Activated T-cell treated with anti-CD3 and anti-CD28 coated beads, Interleukin-2, amount 50 U/mL, for 72 hours (primary cell): ENCODE data around the gene C20orf202. TPM values are rescaled to one million over a fixed set of nuclear protein-coding genes. Genes with fewer than 3 reads are reported as not detected.
A peak's percentile ranks its signal among the peaks of the same experiment; 100 is the strongest.

Experiments used
- ATAC-seq, 2 donors: fragments of 150-1000 bp; cut with Tn5 transposase; replicated peaks in 1 of 2; 2 replicates each; pipeline ENCODE4 v1.10.0; 2021; ENCODE audit warnings: moderate library complexity in 2 of 2, mild to moderate bottlenecking in 1 of 2
- DNase-seq, 2 donors: peaks; one replicate each; pipeline ENCODE4 v3.0.0; 2021 to 2022; ENCODE audit warnings: mixed read lengths in 1 of 2
- H3K27ac Mint-ChIP-seq: one replicate; pipeline ENCODE4 v1.8.0; 2022; ENCODE audit warnings: mild to moderate bottlenecking, moderate library complexity, mixed read lengths
- H3K27me3 Mint-ChIP-seq: one replicate; pipeline ENCODE4 v1.8.0; 2022; ENCODE audit warnings: low read depth, mixed read lengths
- H3K36me3 Mint-ChIP-seq, 2 donors: one replicate each; pipeline ENCODE4 v1.8.0; 2022; ENCODE audit warnings: mixed read lengths in 2 of 2, mild to moderate bottlenecking in 1 of 2; ENCODE audit not compliant: insufficient read depth in 2 of 2
- H3K4me1 Mint-ChIP-seq: one replicate; pipeline ENCODE4 v1.8.0; 2022; ENCODE audit warnings: low read depth, mixed read lengths
- H3K4me3 Mint-ChIP-seq, 2 donors: one replicate each; pipeline ENCODE4 v1.8.0; 2022; ENCODE audit warnings: mild to moderate bottlenecking in 2 of 2, mixed read lengths in 2 of 2, moderate library complexity in 2 of 2
- H3K9me3 Mint-ChIP-seq, 2 donors: one replicate each; pipeline ENCODE4 v1.8.0; 2022; ENCODE audit warnings: mixed read lengths in 2 of 2
- total RNA-seq, 2 donors: library from RNA; stranded (reverse); gene quantifications; one replicate each; pipeline ENCODE4 v1.2.3, GENCODE V29; 2022

The C20orf202 gene
- total RNA-seq, 2 donors from 2014 or later = 0.19 TPM; not detected in 1

GRCh38 chr20:1186367-1186991 lies 16.8 kb upstream of the C20orf202 start:
- Mint-ChIP-seq H3K4me3 (peak overlapping the region; percentile 62 to 85), H3K27me3 (peaks cover 43% of the 10 kb centered on the region), H3K4me1 (peaks cover 11% of the 10 kb centered on the region), H3K36me3 (no peaks in the 10 kb centered on the region), H3K9me3 (no peaks in the 10 kb centered on the region), H3K27ac (no peak overlapping the region)
- DNase-seq = no peak
- no peak for ATAC-seq

- no peaks in the 10 kb centered on the region for H3K9me3 Mint-ChIP-seq
- peaks cover 35% of the 10 kb centered on the region for H3K27me3 Mint-ChIP-seq
- no peak overlapping the region for H3K4me3 Mint-ChIP-seq
- ATAC-seq (no peak), DNase-seq (no peak)
- no peak overlapping the region for H3K27ac Mint-ChIP-seq
- no peaks in the 10 kb centered on the region for H3K36me3 Mint-ChIP-seq
- peaks cover 11% of the 10 kb centered on the region for H3K4me1 Mint-ChIP-seq
Measured at GRCh38 chr20:1187605-1188171, 15.6 kb upstream of the C20orf202 start.

GRCh38 chr20:1188347-1188746 lies 14.9 kb upstream of the C20orf202 start:
- peaks cover 29% of the 10 kb centered on the region for H3K27me3 Mint-ChIP-seq
- no peak overlapping the region for H3K4me3 Mint-ChIP-seq
- ATAC-seq (no peak), DNase-seq (no peak)
- H3K4me1 Mint-ChIP-seq = peaks cover 11% of the 10 kb centered on the region
- H3K36me3 Mint-ChIP-seq = no peaks in the 10 kb centered on the region
- no peaks in the 10 kb centered on the region for H3K9me3 Mint-ChIP-seq
- H3K27ac Mint-ChIP-seq = no peak overlapping the region

DNA sequence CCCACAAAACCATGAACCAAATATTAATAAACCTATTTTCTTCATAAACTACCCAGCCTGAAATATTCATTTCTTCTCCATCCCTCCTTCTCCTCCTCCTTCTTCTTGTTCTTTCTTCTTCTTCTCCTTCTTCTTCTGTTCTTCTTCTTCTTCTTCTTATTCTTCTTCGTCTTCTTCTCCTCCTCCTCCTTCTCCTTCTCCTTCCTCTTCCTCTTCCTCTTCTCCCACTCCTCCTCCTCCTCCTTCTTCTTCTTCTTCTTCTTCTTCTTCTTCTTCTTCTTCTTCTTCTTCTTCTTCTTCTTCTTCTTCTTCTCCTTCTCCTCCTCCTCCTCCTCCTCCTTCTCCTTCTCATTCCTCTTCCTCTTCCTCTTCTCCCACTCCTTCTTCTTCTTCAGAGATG lies 13.4 kb upstream of the C20orf202 start:
- ATAC-seq (no peak), DNase-seq (no peak)
- Mint-ChIP-seq H3K36me3 (no peaks in the 10 kb centered on the region), H3K27ac (no peak overlapping the region), H3K4me3 (no peak overlapping the region), H3K27me3 (peaks cover 14% of the 10 kb centered on the region), H3K9me3 (no peaks in the 10 kb centered on the region), H3K4me1 (peaks cover 5% of the 10 kb centered on the region)

- H3K27me3 Mint-ChIP-seq = peaks cover 14% of the 10 kb centered on the region
- H3K36me3 Mint-ChIP-seq = no peaks in the 10 kb centered on the region
- no peak for ATAC-seq
- DNase-seq = no peak
- H3K4me3 Mint-ChIP-seq = no peak overlapping the region
- H3K4me1 Mint-ChIP-seq = peaks cover 4% of the 10 kb centered on the region
- H3K9me3 Mint-ChIP-seq = no peaks in the 10 kb centered on the region
- H3K27ac Mint-ChIP-seq = no peak overlapping the region
Measured at GRCh38 chr20:1190847-1191246, 12.4 kb upstream of the C20orf202 start.

- DNase-seq (no peak), ATAC-seq (no peak)
- Mint-ChIP-seq H3K9me3 (peaks cover 0 to under 1% of the 10 kb centered on the region in 2 donors), H3K36me3 (no peaks in the 10 kb centered on the region), H3K4me3 (no peak overlapping the region), H3K4me1 (no peaks in the 10 kb centered on the region), H3K27me3 (peaks cover 14% of the 10 kb centered on the region), H3K27ac (no peak overlapping the region)
Measured at GRCh38 chr20:1191299-1191698, 12.0 kb upstream of the C20orf202 start.

DNA sequence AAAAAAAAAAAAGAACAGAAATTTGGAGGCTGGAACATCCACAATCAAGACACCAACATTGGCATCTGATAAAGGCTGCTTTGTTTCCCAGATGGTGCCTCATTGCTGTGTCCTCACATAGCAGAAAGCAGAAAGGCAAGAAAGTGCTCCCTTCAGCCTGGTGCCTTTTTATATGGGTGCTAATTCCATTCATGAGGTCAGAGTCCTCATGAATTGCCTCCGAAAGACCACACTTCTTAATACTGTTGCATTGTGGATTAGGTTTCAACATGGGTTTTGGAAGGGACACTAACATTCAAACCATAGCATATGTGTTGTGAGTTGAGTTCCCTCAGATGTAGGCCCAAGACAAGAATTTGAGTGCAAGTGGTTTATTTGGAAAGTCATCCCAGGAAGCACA lies 8.0 kb upstream of the C20orf202 start:
- ATAC-seq = no peak
- Mint-ChIP-seq H3K9me3 (peaks cover 0 to 2% of the 10 kb centered on the region in 2 donors), H3K4me1 (peaks cover 6% of the 10 kb centered on the region), H3K27me3 (peaks cover 7% of the 10 kb centered on the region), H3K4me3 (no peak overlapping the region), H3K36me3 (no peaks in the 10 kb centered on the region), H3K27ac (no peak overlapping the region)
- no peak for DNase-seq

DNA sequence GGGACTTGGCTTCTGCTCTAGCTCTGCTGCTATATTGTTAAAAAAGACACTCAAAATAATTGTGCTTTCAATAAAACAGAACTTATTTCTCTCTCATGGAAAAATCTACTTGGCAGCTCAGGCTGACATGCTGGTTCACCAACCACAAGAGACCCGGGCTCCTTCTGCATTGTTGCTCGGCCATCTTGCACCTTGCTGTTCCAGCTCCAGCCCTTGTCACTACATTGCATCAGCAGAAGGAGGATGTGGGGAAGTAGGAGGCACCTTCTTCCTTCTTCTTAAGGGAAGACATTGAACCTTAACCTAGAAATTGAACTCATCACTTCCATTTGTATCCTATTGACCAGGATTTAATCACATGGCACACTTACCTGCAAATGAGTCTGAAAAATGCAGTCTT lies 6.6 kb upstream of the C20orf202 start:
- Mint-ChIP-seq H3K4me3 (no peak overlapping the region), H3K9me3 (peaks cover 0 to 2% of the 10 kb centered on the region in 2 donors)

DNA sequence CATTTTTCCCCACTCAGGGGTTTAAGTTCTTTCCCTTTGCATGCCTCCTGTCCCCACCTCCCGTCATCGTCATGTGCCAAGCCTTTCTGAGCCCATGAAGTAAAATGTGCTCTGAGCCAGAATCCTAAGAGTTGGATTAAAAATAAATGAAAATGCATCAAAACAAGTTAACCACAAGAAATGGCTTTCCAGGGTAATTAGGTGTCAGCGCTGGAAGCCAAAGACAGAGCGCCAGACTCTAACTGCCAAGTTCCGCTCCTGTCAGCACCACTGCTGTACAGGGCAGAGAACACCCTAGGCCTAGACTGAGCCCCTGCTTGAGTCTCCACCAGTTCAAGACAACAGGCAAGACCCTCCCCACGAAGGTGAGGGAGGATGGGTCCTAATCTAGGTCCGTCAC lies 5.5 kb upstream of the C20orf202 start:
- DNase-seq (no peak), ATAC-seq (no peak)
- Mint-ChIP-seq H3K4me3 (no peak overlapping the region), H3K9me3 (peaks cover 0 to 2% of the 10 kb centered on the region in 2 donors), H3K27ac (no peak overlapping the region), H3K4me1 (peaks cover 9% of the 10 kb centered on the region), H3K36me3 (no peaks in the 10 kb centered on the region), H3K27me3 (no peaks in the 10 kb centered on the region)

More for the DNA sequence above, 6.6 kb upstream of the C20orf202 start:
- no peak overlapping the region for H3K27ac Mint-ChIP-seq
- H3K4me1 Mint-ChIP-seq = peaks cover 9% of the 10 kb centered on the region
- no peaks in the 10 kb centered on the region for H3K27me3 Mint-ChIP-seq
- no peak for DNase-seq
- no peak for ATAC-seq
- no peaks in the 10 kb centered on the region for H3K36me3 Mint-ChIP-seq

- H3K27me3 Mint-ChIP-seq = no peaks in the 10 kb centered on the region
- no peak overlapping the region for H3K4me3 Mint-ChIP-seq
Measured at GRCh38 chr20:1198751-1199150, 4.5 kb upstream of the C20orf202 start.

GRCh38 chr20:1199212-1199873 lies 3.9 kb upstream of the C20orf202 start:
- H3K27ac Mint-ChIP-seq = no peak overlapping the region

More at GRCh38 chr20:1198751-1199150, 4.5 kb upstream of the C20orf202 start:
- Mint-ChIP-seq H3K4me1 (peaks cover 9% of the 10 kb centered on the region), H3K9me3 (peaks cover 0 to 2% of the 10 kb centered on the region in 2 donors), H3K27ac (no peak overlapping the region), H3K36me3 (no peaks in the 10 kb centered on the region)
- ATAC-seq = no peak
- no peak for DNase-seq

GRCh38 chr20:1199964-1200363 lies 3.3 kb upstream of the C20orf202 start:
- H3K4me1 Mint-ChIP-seq = peaks cover 9% of the 10 kb centered on the region
- ATAC-seq = no peak

More at GRCh38 chr20:1199212-1199873, 3.9 kb upstream of the C20orf202 start:
- ATAC-seq (no peak), DNase-seq (no peak)
- Mint-ChIP-seq H3K4me1 (peaks cover 9% of the 10 kb centered on the region), H3K4me3 (no peak overlapping the region), H3K36me3 (no peaks in the 10 kb centered on the region), H3K27me3 (no peaks in the 10 kb centered on the region), H3K9me3 (peaks cover 0 to 2% of the 10 kb centered on the region in 2 donors)

GRCh38 chr20:1203630-1204029 lies 376 bp downstream of the C20orf202 start:
- H3K4me3 Mint-ChIP-seq = no peak overlapping the region
- no peaks in the 10 kb centered on the region for H3K9me3 Mint-ChIP-seq
- DNase-seq (no peak), ATAC-seq (no peak)
- no peak overlapping the region for H3K27ac Mint-ChIP-seq
- peaks cover 9% of the 10 kb centered on the region for H3K4me1 Mint-ChIP-seq
- H3K36me3 Mint-ChIP-seq = no peaks in the 10 kb centered on the region
- H3K27me3 Mint-ChIP-seq = no peaks in the 10 kb centered on the region

More at GRCh38 chr20:1199964-1200363, 3.3 kb upstream of the C20orf202 start:
- DNase-seq = no peak
- H3K9me3 Mint-ChIP-seq = peaks cover 0 to 2% of the 10 kb centered on the region in 2 donors
- no peaks in the 10 kb centered on the region for H3K36me3 Mint-ChIP-seq
- no peaks in the 10 kb centered on the region for H3K27me3 Mint-ChIP-seq
- H3K27ac Mint-ChIP-seq = no peak overlapping the region
- H3K4me3 Mint-ChIP-seq = no peak overlapping the region
